HG02571 (cell line): Measurements from ENCODE around the gene ERI3.
"Not testable (repeated sequence)": the region's sequence is repeated elsewhere in the genome, so short reads cannot be mapped to it uniquely, and the experiment has no call there.

Experiments
- ATAC-seq: cut with Tn5 transposase; IDR thresholded peaks from one replicate; pipeline ENCODE4 v1.9.1; 2021; ENCODE audit warnings: mild to moderate bottlenecking, moderate library complexity; ENCODE audit not compliant: unreplicated experiment

The ERI3 gene

DNA sequence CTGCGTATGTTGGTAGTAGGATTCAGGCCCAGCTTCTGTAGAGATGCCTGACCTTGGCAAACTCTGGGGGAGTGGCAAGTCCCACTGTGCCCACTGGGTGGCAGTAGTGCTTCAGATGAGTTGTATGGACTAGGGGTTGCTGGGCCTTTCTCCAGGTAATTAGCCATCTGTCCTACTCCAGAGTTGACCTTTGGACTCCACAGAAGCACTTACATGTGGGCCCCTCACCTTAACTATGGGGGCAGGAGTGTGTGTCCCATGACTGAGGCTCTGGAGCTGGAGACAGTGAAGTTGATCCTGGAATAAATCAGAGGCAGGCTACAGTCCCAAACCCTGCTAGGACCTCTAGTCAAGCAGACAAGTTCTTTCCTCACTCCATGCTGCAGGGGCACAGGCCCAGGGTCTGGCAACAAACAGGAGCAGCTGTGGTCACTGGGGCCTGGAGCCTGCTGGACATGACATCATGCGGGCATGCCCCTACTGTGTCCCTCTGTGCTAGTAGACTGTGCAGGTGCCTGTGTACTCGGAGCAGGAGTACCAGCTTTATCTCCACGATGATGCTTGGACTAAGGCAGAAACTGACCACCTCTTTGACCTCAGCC is 137.1 kb downstream of the ERI3 start:
- ATAC-seq, result no peak

DNA sequence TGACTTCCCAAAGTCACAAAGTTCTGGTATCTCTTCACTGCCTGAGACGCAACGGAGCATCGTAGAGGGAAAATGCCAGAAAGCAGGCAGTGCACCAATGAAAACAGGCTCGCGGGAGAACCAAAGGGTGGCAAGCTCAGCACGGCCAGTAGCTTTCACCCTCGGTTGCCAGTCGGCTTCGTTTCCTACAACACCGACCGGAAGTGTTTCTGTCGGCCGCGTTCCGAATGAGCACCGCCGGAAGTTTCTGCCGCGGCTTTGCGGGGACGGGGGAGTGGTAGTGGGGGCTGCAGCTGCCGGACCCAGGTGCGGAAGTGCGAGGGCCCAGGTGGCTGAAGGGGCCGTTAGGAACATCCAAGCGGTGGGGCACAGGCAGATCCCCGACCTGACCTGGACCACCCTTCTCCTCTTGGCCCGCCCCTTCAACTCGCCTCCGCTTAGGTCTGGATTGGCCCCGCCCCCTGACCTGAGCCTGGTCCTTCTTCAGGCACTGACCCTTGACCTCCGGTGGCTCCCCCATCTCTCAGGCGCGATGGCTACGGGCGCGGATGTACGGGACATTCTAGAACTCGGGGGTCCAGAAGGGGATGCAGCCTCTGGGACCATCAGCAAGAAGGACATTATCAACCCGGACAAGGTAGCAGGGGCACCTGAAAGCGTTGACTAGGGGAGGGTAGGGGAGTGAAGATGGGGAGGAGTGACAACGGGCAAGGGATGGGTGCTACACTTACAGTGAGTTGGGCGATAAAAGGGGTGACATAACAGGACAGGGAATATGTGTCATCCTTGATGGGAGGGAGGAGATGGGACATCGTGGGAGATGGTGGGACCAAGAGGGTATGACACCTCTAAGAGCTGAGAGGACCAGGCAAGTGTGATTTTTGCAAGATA is 141.6 kb downstream of the ERI3 start, which contains the start of gene DMAP1:
Gene DMAP1, plus strand, starts transcription at position 250 of the 891 bp plus-strand sequence. Its CDS starts 283 bp downstream, at position 533.
- ATAC-seq, result peak; percentile 64

DNA sequence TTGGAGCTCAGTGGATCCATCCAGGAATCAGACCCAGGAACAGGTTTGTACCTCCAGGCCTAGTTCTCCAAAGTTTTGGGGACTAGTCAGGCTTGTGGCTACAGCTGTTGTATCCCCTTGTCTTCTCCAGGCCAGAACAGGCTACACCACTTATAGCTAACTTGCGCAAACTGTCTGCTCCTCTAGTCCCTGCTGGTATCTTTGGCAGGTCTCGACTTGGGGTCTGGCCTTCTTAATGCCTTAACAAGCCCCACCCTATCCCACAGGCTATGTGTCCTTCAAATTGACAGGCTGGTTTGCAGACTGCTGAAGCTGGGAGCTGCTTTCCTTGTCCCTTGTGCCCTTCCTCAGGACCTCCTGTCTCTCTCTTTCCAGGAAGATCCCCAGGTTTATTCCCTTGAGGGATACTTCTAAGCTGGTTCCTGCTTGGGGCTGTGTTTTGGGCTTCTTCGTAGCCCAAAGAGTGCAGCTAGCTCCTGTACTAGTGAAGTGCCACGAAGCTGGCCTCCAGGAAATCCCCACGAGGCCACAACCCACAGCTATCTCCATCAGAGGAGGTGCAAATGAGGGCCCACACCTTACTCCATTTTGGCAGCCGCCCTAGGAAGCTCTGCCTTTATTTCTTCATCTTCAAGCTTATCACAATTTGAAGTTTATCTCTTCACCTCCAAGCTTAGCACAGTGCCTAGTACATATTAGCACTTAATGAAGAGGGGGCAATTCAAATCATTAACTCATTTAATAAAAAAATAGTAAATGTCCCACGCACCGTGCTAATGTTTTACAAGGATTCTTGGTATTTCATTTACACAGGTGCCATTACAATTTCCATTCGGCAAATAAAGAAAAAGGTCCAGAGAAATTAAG is 142.5 kb downstream of the ERI3 start:
- no peak for ATAC-seq

DNA sequence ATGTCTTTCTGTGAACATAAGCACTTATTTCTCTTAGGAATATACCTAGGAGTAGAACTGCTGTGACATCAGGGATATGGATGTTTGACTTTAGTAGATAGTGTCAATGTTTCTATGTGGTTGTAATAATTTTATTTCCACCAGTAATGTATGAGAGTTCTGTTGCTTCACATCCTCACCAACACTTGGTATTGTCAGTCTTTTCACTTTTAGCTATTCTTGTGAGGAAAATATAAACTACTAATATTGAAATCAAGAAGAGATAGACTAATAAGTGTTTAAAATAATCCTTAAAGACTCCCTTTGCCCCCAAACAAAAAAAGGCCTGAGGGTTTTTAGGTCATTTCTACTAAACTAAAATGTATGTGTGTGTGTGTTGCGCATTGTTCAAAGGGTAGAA is 144.5 kb downstream of the ERI3 start:
- no peak for ATAC-seq

DNA sequence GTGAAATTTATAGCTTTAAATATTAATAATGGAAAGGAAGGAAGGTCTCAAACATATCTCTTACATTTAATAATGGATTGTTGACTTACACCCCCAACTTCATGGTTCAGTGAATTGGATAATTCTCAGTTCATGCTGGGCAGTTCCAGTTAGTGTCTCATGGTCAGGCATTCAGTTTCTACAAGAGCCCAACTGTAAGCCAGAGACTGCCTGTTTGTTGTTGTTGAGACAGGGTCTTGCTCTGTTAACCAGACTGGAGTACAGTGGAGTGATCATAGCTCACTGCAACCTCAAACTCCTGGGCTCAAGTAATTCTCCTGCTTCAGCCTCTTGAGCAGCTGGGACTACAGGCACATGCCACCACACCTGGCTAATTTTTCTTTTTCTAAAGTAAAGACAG is 146.8 kb downstream of the ERI3 start:
- ATAC-seq, result no peak

DNA sequence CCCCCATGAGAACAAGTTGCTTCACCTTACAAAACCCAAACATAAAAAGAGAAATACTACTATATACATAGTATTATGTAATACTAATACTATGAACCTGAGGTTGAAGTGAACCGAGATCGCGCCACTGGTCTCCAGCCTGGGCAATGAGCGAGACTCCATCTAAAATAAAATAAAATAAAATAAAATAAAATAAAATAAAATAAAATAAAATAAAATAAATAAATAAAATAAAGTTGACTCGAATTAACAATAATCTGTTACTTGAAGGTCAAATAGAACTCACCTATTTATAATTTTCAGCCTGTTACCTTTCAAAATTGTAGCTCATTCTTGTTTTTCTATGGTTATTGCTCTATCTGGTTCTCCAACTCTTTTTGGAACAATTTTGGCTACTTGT is 148.5 kb downstream of the ERI3 start:
- not testable (repeated sequence) for ATAC-seq

DNA sequence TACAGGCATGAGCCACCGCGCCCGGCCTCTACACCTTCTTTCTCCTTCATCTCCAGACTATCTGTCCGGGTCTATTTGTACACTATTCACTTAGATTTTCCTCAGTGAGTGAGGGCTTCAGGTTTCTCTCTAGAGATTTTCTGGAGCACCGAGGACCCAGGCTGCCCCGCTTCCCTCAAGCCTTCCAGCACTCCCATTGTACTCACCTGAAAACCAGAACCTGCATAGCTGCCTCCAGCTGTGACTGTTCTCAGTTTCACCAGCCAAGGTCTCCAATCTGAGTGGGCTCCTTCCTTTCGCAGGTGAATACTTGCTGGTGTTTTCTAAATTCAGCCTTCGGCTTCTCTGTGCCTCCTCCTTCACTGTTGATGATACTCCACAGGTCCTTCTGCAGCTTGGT is 154.7 kb downstream of the ERI3 start:
- no peak for ATAC-seq

DNA sequence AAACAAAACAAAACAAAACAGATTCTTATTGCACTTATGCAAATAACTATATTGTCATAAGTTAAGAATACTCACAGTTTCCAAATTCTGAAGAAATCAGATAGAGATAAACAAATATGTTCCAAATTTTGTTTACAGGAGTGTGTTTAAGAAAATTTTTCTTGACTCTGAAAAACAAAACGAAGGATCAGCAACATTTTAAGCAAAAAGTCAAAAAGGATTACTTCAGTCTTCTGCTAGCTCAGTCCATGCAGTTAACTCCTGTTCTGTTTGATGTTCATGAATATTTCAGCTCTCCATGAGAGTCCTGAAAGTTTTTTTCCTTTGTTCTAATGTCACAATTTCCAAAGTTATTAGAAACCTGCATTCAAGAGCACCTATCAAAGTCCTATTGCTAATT is 180.4 kb downstream of the ERI3 start:
- no peak for ATAC-seq
